D341Med (cell line): ENCODE results near the gene NEBL.

ENCODE experiments used
- DNase-seq: peaks from one replicate; pipeline ENCODE4 v3.0.0; 2012; ENCODE audit warnings: low spot score

The NEBL gene

DNA sequence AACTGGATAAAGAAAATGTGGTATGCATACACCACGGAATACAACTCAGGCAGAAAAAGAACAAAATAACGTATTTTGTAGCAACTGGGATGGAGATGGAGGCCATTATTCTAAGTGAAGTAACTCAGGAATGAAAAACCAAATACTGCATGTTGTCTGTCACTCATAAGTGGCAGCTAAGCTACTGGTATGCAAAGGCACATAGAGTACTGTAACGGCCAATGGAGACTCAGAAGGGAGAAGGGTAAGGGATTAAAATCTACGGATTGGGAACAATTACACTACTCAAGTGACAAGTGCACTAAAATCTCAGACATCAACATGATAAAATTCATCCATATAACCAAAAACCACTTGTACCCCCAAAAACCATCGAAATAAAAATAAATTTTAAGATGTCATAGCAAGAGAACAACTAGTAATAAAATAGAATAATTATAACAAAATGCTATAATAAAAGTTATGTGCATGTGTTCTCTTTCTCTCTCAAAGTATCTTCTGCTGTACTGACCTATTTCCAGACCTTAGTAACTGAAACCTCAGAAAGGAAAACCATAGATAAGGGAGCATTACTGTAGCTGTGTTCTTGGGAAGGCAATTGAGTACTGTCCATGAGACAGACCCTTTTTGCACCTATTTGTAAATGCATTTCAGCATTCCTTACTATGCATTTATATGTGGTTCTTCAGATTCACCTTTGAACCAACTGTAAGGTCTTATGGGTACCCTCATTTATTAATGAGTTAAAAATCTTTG lies 6.7 kb upstream of the NEBL start:
- DNase-seq = no peak

DNA sequence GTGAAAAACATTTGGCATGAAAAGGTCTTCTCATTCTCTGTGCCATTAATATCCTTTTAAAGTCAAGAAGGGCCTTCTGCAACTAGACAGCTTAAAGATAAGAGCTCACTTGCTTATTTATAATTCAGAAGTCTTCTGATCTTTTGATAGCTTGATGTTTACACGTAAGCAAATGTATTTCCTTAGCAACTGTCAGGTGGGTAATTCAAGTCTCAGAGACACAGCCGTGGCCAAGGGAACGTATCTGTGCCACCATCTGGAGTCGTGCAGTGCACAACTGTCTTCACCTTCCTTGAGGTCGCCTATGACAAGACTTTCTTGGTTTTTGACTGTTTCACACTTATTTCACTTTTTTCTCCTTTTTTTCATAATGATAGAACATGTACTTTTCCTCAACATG lies 4.0 kb upstream of the NEBL start:
- DNase-seq = no peak

DNA sequence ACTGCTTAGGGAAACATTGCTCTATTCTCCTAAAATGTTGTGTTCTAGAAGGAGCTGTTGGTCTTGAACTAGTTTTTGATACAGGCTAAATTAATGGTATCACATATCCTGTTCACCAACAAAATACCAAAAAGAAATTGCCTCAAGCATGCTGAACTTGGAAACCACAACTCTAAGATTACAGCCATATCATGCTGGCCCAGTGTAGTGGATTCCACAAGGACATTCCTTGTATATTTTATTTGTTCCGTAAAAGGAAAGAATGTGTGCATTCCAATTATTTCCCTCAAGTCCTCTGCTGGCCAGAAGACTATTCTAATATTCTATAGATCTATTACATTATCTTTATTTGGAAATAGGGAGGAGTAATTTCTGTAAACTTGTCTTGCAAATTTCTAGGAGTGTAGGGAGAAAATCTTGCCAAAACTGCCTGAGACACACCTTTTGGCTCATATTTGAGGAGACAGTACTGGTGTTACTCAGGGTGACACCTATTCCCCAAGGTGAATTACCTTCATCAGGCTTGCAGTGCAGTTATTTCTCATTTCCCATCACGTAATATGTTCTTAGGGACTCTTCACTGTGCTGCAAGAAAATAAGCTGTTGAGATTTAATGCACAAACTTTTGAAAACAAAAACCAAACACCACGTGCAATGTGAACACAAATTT lies 1.9 kb upstream of the NEBL start:
- DNase-seq = no peak

DNA sequence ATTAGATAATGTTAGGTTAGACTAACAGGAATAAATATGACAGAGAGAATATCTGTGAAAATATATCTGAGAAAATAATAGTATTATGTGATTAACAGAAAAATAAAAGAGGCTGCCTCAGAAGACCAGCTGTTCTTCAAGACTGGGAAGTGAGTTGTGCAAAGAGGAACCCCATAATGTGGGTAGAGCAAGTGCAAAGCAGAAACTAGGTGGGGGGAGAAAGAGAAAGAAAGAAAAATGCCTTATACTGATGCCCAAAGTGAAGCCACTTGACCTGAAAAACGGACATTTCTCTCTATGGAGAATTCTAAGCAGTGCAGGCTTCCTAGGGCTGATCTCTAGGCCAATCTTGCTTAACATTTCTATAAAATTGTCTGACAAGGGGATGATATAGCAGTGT lies 3.8 kb downstream of the NEBL start:
- no peak for DNase-seq

DNA sequence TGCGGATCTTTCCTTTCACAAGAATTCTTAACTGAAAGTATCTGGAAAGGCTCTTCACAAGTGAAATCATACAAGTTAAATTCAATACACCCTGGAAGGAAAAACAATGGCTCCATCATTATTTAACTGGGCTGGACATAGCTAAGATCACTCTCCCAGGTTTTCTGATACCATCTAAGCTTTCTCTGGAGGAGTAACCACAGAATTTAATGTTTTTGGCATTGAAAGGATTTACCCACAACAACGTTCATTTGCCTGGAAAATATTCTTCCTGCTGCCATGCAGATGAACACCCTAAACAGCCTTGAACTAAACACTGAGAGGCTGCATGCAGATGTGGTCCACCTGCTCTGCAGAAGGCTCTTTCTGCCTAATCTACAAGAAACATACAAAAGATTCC lies 4.3 kb downstream of the NEBL start:
- DNase-seq = no peak

DNA sequence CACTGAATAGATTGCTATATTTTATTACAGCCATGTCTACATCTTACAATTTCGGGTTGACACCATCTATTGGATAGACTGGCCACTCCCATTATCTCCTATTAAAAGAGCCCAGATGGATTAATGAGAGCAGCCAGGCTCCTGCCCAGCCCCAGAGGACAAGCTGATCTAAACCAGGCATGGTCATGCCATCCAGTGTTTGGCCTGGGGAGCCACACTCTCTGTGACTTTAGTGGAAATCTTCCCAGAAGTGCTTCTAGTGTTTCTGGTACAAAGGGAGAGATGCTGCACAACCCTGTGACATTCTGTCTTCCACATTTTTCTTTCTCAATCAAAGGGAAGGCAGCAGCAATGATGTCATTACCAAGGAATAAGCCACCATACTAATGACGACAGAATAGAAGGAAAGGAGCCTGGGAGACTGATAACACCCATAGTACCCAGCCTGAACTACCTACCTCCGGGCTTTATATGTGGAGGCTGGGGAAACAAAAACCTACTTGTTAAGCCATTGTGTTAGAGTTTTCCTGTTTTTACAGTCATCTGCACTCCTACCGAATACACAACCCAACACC lies 5.0 kb downstream of the NEBL start:
- no peak for DNase-seq

DNA sequence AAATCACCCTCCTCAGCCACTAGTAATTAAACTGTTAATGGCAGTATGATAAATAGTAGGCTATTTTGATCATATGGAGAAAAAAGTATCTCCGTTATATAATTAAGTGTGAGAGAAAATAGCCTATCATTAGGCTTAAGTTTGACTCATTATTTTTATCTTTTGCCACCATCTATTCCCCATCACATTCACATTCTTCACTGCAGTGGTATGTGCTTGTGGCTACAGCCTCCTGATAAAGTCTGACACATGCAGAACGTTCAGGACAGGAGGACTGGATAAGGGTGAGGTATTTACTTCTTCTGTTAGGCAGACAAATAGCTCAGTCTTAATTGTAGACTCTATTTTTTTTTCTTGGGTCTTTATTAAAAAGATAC lies 5.8 kb downstream of the NEBL start:
- DNase-seq = no peak

DNA sequence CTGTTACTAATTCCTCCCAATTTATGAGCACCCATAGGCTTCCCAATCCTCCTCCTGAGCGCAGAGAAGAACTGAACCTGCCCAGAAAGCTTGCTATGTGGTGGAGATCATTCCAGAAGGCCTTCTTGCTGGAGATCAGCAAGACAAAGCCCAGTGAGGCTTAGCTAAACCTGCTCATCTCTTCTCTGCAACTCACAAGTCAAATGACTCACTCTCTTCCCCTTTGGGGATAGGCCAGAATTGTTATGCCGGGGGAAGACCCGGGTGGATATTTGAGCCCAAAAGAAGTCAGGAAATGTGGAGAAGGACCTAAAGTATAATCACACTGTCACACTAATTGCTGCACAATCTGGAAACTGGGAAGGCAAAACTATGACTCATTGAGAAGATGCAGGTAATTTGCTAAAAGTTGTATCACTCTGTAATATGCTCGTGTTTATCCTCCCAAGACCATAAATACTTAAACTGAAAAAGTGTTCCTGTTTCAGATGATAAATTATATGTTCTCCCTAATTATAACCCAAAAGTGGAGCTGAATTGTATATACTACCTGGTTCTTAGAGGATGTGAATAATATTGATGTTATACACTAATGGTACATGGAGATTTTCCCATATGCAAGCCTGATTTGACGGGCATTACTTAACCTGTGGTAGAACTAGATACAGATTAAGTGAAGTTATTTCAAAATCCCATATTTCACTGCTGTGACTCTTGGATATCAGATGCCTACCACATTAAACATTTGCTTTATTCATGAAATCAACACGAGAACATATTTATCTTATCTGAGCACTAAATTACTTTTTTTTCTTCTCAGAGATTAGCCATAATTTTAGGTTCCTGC lies 6.4 kb downstream of the NEBL start:
- peak; percentile 14 for DNase-seq

DNA sequence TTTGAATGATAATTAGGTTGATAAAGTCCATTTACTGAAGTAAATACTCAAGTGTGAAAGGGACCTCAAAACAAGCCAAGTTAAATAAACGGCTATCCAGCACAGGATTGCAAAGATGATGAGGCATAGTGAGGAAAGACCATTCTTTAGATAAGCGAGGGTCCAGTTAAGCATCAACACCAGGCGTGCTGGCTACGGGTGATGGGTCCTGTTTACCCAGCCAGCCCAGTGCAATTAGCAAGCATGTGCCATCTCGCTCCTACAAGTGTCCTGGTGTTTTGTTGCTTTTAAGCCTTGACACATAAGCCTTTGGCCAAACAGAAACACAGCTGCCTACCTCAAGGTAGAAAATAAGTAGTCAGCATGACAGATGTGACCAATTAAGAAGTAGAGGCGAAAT lies 7.1 kb downstream of the NEBL start:
- DNase-seq = no peak

DNA sequence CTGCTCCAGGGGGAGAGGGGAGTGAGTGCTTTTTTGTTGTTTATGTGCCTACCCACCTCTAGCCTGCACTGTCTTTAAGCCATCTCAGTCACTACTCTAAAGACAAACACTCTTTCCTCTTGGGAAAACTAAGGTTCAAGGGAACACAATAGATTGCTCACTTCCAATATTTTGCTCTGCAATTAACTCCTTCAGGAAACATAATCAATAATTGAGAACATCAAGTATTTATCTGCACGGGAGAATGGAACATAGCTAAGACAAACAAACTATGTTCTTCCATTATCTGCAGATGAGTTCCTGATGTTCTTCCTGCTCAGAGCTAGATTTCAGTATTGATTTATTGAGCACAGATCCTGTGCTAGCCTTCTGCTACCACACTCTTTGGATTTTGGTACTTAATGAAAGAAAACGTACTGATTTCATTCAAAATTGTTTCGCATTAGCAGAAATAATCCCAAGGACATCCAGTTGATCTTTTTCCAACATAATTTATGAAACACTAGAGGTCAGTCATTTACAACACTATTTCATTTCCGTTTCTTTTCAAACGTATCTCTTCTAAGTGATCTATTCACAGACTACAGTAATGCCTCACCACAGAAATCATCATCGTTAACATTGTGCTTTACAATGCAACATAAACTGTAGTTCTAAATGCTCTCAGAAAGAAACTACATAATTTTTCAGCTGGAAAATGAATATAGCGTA lies 8.3 kb downstream of the NEBL start:
- no peak for DNase-seq

DNA sequence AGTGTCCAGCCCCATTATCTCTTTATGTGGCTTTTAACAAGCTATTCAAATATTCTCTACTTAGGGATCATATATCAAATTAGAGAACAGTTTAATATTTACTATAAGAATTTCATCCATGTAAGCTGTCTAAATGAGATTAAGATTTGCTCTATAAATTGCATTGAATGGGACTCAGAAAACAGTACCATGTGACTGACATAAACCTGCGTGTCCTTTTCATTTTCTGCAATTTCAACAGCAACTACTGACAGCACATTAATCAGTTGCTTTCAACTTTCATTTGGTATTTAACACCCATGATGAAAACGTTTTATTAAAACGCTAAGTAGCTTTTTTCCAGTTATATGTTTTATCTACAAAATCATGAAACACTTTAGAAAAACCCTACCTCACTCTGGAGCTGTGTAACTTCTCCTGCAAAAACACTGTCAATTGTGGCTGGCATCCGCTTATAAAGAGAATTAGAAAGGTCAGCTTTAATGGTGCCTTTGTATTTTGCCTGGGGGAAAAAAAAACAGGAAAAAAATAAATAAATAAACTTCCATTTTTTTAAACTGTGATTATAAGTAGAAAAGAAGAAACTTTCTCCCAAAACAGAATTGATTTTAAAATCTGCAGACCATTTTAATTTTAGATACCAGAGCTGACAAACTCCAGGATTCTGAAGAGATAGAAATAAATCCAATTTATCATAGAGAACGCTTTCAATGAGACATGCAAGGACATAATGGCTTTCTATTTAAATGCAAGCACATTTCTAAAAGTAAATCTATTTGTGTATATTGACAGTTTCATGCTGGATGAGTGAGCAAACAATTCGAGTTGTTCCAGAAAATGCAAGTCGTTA lies 9.2 kb downstream of the NEBL start:
- no peak for DNase-seq

DNA sequence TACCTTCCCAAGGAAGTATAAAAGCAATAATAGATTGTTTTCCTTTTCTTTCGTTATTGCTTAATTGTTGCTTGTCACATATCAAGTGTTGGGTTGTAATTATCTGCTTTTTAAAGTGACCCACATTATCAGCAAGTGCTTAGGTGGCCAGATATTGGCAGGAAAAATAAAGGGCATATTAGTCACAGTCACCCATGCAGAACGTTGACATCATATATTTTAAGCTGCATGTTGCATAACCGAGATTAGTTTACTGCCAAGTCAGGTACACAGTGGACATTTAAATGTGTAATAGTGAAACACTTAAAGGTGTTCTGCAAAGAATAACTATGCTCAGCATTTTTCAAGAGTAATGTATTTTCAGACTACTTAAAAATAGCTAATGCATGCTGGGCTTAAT lies 11.4 kb downstream of the NEBL start:
- no peak for DNase-seq

DNA sequence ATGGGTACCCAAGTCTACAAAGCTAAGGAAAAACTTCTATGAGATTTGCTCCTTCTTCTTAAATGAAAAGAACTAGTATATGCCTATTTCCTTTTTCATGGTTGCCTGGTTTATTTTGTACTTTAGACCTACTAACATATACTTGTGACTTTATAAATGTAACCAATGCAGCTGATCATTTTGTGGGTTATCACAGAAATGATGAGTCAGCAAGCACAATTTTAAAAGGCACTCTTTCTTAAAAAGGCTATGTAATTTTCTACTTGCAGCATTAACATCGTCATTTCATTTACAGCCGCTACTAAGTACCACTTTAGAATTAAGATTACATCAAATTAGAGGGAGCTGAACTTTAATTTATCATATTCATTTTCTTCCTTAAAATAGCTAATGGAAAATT lies 13.6 kb downstream of the NEBL start:
- no peak for DNase-seq

DNA sequence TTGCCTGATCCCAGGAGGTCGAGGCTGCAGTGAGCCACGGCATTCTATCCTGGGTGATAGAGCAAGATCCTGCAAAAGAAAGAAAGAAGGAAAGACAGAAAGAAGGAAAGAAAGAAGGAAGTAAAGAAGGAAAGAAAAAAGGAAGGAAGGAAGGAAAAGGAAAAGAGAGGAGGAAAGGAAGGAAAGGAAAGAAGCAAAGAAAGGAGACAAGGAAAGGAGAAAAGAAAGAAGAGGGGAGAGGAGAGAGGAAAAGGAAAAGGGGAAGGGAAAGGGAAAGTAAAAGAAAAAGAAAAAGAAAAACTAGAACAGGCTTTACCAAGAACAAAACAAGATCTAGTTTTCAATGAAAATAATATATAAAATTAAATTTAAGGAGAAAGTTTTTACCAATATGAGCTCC lies 15.0 kb downstream of the NEBL start:
- no peak for DNase-seq

DNA sequence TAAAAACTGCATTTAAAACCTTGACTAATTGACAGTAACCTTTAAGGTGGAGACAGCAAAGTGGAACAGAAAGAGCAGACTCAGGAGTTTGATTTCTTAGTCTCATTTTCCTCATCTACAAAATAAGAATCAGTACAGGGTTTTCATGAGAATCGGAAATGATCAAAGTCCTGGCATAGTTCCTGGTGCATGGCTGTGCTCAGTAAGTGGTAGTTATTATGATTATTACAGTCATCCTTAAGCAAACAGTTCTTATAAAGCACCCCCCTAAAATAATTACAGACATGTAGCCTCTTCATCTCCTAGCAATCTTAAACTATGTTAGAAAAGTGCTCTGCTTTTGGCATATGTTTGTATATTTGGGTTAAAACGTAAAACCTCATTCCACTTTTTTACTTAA lies 18.0 kb downstream of the NEBL start:
- DNase-seq = no peak

DNA sequence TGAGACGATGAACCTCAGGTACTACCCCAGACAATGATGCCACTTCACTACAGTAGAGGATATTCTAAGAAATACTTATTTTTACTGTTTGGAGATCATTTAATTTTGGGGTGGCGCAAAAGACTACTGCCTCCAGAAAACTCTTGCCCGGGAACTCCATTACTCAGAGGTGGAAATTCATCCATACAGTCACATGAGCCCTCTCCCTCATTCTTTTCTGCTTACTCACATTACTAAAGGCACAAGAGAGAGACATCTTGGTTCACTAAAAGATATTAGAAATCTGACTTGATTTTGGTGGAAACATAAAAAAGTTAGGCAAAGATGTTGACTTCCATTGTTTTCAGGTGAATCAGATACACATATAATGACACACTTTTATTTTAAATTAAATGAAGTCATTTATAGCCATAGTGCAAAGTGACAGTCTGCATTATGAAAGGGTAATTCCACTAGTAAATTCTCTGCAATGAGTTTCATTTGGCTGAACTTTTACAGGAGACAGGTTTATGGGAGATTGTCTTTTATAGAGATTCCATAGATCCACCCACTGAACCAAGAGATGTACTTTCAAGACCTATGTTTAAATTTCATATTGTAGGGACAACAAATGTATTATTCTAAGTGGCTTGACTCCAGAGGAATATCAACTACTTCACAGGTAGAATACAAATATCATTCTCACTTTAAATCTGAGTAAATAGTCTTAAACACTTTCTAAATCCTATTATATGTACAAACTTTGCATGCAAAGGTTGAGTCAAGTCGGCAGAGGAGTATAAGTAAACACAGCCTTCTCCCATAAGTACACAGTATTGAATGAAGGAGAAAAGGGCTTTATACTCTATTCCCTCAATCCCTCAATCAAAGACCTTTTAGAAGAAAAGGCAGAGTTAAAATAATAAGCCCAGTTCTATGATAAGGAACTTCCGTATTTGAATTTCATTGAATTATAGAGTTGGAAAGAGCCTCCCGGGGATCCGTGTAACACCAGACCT lies 18.8 kb downstream of the NEBL start:
- no peak for DNase-seq

DNA sequence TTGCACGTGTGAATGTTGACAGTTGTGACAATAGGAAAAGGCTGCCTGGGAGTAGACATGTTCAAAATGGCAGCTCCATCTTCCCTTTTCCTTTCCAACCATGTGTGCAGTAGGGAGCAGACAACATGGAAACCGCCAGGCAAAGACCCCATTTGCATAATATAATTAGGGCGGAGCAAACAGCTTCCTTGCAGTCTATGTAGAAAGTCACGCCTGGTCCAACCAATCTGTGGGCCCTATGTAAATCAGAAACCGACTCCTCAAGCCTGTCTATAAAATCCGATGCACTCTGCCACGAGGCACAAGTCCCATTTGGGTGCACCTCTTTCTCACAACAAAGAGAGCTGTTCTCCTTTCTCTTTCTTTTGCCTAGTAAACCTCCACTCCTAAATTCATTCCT lies 19.6 kb downstream of the NEBL start:
- no peak for DNase-seq

DNA sequence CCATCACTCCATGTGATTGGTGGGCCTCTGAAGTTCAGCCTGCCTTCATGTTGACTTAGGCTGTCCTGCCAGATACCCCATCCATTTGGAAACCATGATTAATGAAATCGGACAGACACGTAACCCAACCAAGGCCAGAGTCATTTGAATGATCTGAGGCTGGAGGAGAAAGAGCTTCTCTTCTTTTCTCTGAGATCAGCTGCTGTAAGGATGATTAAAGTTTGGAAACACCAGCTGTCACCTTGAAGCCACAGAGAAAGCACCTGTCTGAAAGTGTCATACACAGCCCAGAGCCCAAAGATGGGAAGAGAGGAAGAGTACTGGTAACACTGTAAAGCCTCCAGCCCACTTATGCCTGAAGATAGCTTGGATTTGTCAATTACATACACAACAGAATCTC lies 22.9 kb downstream of the NEBL start:
- no peak for DNase-seq

DNA sequence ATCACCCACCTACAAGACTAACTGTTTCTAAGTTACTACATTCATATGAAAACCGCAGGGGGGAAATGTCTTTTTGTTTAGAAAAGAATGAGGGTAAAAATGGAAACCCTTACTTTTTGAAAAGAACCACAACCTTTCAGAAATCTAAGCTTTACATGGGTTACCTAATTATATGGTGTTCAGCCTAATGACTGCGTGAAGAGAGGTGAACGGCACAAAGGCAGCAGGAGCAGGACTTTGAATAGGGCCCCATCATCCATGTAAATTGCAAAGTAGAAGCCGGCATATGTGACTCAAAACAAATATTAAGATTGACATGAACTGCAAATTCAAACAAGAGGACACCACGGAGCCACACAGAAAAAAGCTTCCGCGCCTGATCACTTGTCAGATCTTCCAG lies 25.1 kb downstream of the NEBL start:
- no peak for DNase-seq

DNA sequence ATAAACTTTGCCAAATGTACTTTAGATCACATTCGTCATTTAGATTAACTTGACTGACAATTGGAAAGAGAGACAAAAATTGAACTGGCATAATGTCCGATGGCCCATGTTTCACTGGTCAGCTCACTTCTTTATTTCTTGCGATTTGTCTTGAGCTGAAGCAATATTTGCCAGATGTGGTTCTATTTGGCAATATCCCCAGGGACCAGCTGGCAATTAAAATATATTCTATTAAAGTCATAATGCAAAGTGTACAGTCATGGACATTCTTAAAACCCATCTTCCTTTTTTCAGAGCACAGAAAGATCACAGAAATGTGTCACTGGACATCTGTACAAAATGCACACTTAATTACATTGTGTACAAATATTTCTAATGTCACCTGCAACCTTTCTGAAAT lies 26.3 kb downstream of the NEBL start:
- no peak for DNase-seq
